Testis (tissue), 3 donors: ENCODE data around the gene MAGI1. TPM values are rescaled to one million over a fixed set of nuclear protein-coding genes. Genes with fewer than 3 reads are reported as not detected.
"Not testable (repeated sequence)": the region's sequence is repeated elsewhere in the genome, so short reads cannot be mapped to it uniquely, and the experiment has no call there.

Experiments
- DNase-seq: peaks from one replicate; pipeline ENCODE4 v3.0.0-alpha.2; 2019
- H3K27ac ChIP-seq, 2 donors: fragments of 200-600 bp; sonication (generic); one replicate each; pipeline ENCODE4 v1.5.1; 2019
- H3K27me3 ChIP-seq: fragments of 200-600 bp; sonication (generic); one replicate; pipeline ENCODE4 v1.5.1; 2019
- H3K36me3 ChIP-seq: fragments of 200-600 bp; sonication (generic); one replicate; pipeline ENCODE4 v1.5.1; 2017; ENCODE audit warnings: low read depth; ENCODE audit errors: missing control alignments
- H3K4me1 ChIP-seq: fragments of 200-600 bp; sonication (generic); one replicate; pipeline ENCODE4 v1.5.1; 2019
- H3K4me3 ChIP-seq, 2 donors: fragments of 200-600 bp; sonication (generic); one replicate each; pipeline ENCODE4 v1.5.1; 2017 to 2019
- H3K9me3 ChIP-seq: fragments of 200-600 bp; sonication (generic); one replicate; pipeline ENCODE4 v1.5.1; 2017
- CTCF ChIP-seq, 3 experiments: fragments of 450-650 bp in 2 of 3; fragments of 200-600 bp in 1 of 3; sonication (generic) in 1 of 3; IDR thresholded peaks; one replicate each; pipeline ENCODE4 v1.5.1; 2016 to 2019; ENCODE audit warnings: antibody characterized with exemption in 3 of 3, mild to moderate bottlenecking in 2 of 3, moderate library complexity in 1 of 3
- POLR2A ChIP-seq: fragments of 450-650 bp; IDR thresholded peaks from one replicate; pipeline ENCODE4 v1.6.1; 2017; ENCODE audit warnings: antibody characterized with exemption, mild to moderate bottlenecking, moderate library complexity
- WGBS, 2 donors: methylation state at CpG; one replicate each; pipeline ENCODE4 v1.1.5; 2018; 5-methylcytosine and 5-hydroxymethylcytosine counted together
- intact Hi-C: fragments of 100-400 bp; cut with DNase I; formaldehyde crosslinking; loops from one replicate; pipeline ENCODE4 v1.15.1; 2023; ENCODE audit warnings: low total_unique reads
- polyA plus RNA-seq: library from polyadenylated mRNA; stranded (reverse); fragments of 350-450 nt; fragmentation: Illumina TruSeq; extraction: RNeasy Lipid Tissue Mini Kit (QIAGEN cat#74804); gene quantifications from one replicate; pipeline ENCODE4 v1.2.3, GENCODE V29; 2014; ENCODE audit warnings: low read depth, low replicate concordance; ENCODE audit not compliant: insufficient read depth
- total RNA-seq, 2 donors: library from RNA; depleted of rRNA; stranded (reverse); fragments of >200 nt; gene quantifications; one replicate each; pipeline ENCODE4 v1.2.3, GENCODE V29; 2016

The MAGI1 gene
- total and polyA plus RNA-seq, 3 donors from 2014 or later = 55.4 to 60.4 (median 56.1) TPM

GRCh38 chr3:65861718-65862117, 177.0 kb downstream of the MAGI1 start:
- Histone ChIP-seq H3K27me3 (no peaks in the 10 kb centered on the region), H3K36me3 (no peaks in the 10 kb centered on the region), H3K27ac (no peak overlapping the region), H3K9me3 (no peaks in the 10 kb centered on the region), H3K4me3 (no peak overlapping the region), H3K4me1 (no peaks in the 10 kb centered on the region)
- intact Hi-C loops = no loop called here
- DNase-seq = no peak
- no peak for TF ChIP-seq POLR2A
- no peak for TF ChIP-seq CTCF (IDR thresholded peaks at IDR 0.05)
- 90 to 92% methylated on average over 5 of the region's 5 CpGs for WGBS, 2 donors

- H3K4me3 ChIP-seq, H3K27ac ChIP-seq, intact Hi-C loops, H3K27me3 ChIP-seq, H3K4me1 ChIP-seq, DNase-seq, H3K9me3 ChIP-seq, H3K36me3 ChIP-seq: not testable (repeated sequence)
- 96% methylated on average over 7 of the region's 7 CpGs for WGBS, 2 donors
These were observed 179.1 kb downstream of the MAGI1 start for GRCh38 chr3:65859612-65860011.

GRCh38 chr3:65858749-65859148, 180.0 kb downstream of the MAGI1 start:
- TF ChIP-seq CTCF (IDR thresholded peaks at IDR 0.05) (no peak), POLR2A (no peak)
- H3K27ac ChIP-seq = no peak overlapping the region
- H3K9me3 ChIP-seq = no peaks in the 10 kb centered on the region
- no peak for DNase-seq
- H3K36me3 ChIP-seq = no peaks in the 10 kb centered on the region
- intact Hi-C loops = no loop called here
- no peak overlapping the region for H3K4me3 ChIP-seq
- H3K4me1 ChIP-seq = no peaks in the 10 kb centered on the region
- H3K27me3 ChIP-seq = no peaks in the 10 kb centered on the region
- 90 to 94% methylated on average over 6 of the region's 6 CpGs for WGBS, 2 donors

- TF ChIP-seq POLR2A = no peak
- no peak for TF ChIP-seq CTCF (IDR thresholded peaks at IDR 0.05)
- Histone ChIP-seq H3K9me3 (no peaks in the 10 kb centered on the region), H3K4me1 (no peaks in the 10 kb centered on the region), H3K4me3 (no peak overlapping the region), H3K27ac (no peak overlapping the region), H3K36me3 (no peaks in the 10 kb centered on the region), H3K27me3 (no peaks in the 10 kb centered on the region)
- intact Hi-C loops = no loop called here
- 62 to 71% methylated on average over 3 of the region's 3 CpGs for WGBS, 2 donors
- DNase-seq = no peak
These were observed 181.4 kb downstream of the MAGI1 start for GRCh38 chr3:65857327-65857726.

GRCh38 chr3:65856907-65857306, 181.8 kb downstream of the MAGI1 start:
- H3K9me3 ChIP-seq = no peaks in the 10 kb centered on the region
- no peak overlapping the region for H3K27ac ChIP-seq
- 61 to 87% methylated on average over 2 of the region's 2 CpGs for WGBS, 2 donors
- intact Hi-C loops = no loop called here
- no peak for DNase-seq
- no peak for TF ChIP-seq POLR2A
- TF ChIP-seq CTCF (IDR thresholded peaks at IDR 0.05) = no peak
- H3K27me3 ChIP-seq = no peaks in the 10 kb centered on the region
- H3K36me3 ChIP-seq = no peaks in the 10 kb centered on the region
- no peaks in the 10 kb centered on the region for H3K4me1 ChIP-seq
- no peak overlapping the region for H3K4me3 ChIP-seq
